ENCODE results near the gene RBM34.
"Not testable (repeated sequence)": the region's sequence is repeated elsewhere in the genome, so short reads cannot be mapped to it uniquely, and the experiment has no call there.

The RBM34 gene

DNA sequence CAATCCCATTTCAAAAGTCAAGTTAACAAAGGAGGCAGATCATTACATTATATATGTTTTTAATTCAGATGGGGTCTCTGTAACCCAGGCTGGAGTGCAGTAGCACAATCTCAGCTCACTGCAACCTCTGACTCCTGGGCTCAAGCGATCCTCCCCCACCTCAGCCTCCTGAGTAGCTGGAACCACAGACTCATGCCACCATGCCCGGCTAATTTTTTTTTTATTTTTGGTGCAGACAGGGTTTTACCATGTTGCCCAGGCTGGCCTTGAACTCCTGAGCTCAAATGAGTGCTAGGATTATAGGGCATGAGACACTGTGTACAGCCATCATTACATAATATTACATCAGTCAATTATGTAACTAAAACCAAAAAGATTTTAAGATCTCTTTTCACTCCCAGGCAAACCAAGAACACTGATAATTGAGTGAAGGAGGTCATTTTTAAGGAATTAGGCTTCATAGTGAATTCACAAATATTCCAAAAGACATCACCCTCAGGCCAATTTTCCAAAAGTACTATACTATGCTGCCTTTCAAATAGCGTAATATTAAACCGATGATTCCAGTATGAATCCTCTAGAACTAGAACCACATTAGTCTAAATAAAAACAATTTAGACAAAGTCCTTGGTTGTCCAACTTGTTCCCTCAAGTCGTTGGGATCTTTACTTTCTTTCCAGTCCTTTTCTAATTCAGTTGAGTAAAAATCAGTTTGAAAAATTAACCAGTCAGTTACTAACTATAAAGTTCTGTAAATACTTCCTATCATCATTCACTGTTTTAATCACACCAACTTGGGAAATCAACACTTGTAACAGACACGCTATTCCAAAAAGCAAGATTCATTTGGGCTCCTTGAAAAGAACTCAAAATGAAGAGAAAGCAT is 48.5 kb downstream of the RBM34 start:
- DNase-seq: no peak

GRCh38 chr1:235111107-235111506 is 49.9 kb downstream of the RBM34 start:
- no peak for DNase-seq

DNA sequence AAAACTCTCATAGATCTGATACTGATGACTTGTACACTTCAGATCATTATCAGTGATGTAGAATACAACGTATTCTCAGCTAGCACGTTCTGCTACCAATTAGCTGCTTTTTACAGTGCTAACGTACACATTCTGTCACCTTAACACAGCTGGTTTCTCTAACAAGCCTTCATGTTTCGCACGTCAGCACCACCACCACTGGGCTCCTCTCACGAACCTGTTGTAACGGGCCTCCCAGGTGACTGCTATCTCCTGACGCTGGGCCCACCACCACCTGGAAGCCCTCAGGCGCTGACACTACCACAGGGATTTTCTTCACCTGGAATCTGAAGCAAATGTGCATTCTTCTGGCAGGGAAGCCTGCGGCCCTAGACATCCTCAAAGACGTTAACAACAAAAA is 52.2 kb downstream of the RBM34 start:
- DNase-seq: no peak

DNA sequence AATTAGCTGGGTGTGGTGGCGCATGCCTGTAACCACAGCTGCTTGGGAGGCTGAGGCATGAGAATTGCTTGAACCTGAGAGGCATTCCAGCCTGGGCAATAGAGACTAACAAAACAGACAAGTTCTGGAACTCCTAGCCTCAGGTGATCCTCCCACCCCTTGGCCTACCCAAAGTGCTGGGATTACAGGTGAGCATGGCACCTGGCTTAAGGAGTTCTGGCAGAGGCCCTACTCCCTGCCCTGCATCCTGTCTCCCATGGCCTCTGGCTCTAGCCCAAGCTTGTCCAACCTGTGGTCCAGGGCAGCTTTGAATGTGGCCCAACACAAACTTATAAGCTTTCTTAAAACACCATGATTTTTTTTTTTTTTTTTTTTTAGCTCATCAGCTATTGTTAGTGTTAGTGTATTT is 52.9 kb downstream of the RBM34 start:
- DNase-seq: no peak

GRCh38 chr1:235107368-235108184 is 53.5 kb downstream of the RBM34 start:
- DNase-seq: no peak

- no peak for DNase-seq
These were observed 54.6 kb downstream of the RBM34 start for GRCh38 chr1:235106457-235106856.

- peak; percentile 50 for DNase-seq
These were observed 55.7 kb downstream of the RBM34 start for GRCh38 chr1:235105051-235106043.

GRCh38 chr1:235102993-235103411 is 58.0 kb downstream of the RBM34 start:
- peak; percentile 48 for DNase-seq

DNA sequence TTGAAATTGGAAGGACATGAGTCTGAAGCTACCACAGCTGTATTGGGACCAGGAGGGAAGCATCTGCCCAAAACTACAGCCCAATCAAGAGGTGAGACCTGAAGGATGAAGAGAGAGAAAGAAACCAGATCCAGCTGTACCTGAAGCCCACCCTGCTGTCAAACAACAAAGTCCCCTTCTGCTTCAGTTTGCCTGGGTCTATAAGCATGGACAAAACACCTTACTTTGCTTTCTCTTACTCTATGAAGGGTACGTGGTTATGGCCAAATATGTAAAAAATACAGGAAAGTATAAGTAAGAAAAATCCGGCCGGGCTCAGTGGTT is 58.8 kb downstream of the RBM34 start:
- DNase-seq: no peak

- DNase-seq: no peak
These were observed 59.3 kb downstream of the RBM34 start for GRCh38 chr1:235101558-235102258.

DNA sequence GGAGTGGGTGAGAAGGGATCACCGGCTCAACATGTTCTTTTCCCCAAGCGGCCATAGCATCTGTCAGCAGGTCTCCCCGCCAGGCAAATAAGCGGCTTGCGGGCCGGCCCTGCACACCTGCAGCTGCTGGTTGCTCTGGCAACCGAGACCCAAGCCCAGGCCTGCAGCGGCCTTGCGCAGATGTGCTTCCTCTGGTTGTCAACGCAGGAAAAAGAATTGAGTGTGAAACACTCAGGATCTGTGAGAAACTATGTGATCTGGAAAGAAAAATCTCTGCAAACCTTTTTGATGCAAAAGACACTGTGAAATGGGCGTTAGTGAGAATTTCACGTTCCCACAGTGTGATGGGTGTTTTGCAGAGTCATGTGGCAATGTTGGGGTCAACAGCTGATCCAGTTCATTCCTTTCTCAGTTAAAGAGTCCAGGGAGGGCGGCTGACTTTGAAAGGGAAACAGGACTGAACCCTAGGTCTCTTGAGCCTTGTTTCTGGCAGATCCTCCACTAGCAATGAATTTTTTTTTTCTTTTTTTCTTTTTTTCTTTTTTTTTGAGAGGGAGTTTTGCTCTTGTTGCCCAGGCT is 60.8 kb downstream of the RBM34 start:
- DNase-seq: no peak

DNA sequence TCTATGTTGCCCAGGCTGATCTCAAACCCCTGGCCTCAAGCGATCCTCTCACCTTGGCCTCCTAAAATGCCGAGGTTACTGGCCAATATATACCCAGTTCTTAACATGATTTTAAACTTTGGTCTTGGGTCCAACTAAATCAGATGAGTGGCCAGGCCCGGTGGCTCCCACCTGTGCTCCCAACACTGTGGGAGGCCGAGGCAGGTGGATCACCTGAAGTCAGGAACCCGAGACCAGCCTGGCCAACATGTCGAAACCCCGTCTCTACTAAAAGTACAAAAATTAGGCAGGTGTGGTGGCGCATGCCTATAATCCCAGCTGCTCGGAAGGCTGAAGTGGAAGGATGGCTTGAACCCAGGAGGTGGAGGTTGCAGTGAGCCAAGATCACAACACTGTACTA is 62.1 kb downstream of the RBM34 start:
- DNase-seq: no peak

GRCh38 chr1:235098547-235098946 is 62.5 kb downstream of the RBM34 start:
- DNase-seq: no peak

DNA sequence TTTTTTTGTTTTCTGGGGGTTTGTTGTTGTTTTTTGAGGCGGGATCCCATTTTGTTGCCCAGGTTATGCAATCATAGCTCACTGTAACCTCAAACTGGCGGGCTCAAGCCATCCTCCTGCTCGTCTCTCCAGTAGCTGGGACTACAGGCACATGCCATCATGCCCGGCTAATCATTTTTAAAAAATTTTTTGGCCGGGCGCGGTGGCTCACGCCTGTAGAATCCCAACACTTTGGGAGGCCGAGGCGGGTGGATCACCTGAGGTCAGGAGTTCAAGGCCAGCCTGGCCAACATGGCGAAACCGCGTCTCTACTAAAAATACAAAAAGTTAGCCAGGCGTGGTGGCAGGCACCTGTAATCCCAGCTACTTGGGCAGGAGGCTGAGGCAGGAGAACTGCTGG is 63.5 kb downstream of the RBM34 start:
- not testable (repeated sequence) for DNase-seq

DNA sequence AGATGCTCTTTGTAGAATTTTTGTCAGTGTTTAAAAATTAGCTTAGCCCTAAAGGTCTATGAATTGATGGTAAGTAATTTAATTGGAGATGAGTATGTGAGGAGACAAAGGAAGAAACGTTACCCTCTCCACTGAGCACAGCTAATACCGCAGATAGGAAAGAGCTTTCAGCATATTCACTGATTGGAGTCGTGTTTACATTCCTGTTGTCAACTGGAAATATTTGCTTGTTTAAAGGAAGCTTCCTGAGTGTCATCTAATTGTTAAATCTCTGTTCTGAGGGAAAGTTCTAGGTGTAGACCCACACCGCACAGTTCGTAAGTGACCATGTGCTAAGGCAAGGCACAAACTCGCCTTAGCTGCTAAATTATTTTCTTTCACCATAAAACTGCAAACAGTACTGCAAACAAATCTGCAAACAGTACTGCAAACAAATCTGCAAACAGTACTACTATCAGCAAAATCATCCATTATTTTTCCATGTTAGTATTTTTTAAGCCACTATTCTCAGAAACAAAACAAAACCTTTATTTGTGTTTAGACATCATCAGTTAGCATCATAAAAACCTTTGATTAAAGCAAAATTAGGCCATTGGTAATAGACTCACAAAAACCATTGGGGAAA is 65.0 kb downstream of the RBM34 start:
- DNase-seq: no peak

- peak; percentile 83 for DNase-seq
These were observed 67.1 kb downstream of the RBM34 start for GRCh38 chr1:235093696-235094592.

- DNase-seq: no peak
These were observed 67.9 kb downstream of the RBM34 start for GRCh38 chr1:235093013-235093695.

DNA sequence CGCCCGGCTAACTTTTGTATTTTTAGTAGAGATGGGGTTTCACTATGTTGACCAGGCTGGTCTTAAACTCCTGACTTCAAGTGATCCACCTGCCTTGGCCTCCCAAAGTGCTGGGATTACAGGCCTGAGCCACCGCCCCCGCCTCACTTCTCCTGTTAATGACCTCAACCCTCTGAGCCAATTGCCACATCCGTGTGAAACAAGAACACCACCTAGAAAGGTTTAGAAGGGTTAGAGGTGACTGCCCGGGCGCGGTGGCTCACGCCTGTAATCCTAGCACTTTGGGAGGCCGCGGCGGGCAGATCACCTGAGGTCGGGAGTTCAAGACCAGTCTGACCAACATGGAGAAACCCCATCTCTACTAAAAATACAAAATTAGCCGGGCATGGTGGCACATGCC is 68.6 kb downstream of the RBM34 start:
- DNase-seq: not testable (repeated sequence)

GRCh38 chr1:235092045-235092406 is 69.0 kb downstream of the RBM34 start:
- not testable (repeated sequence) for DNase-seq

All from CD4-positive, alpha-beta T cell treated with Interleukin-12 subunit alpha and Interleukin-12 subunit beta, for 1 hour (primary cell).